GM21825 (cell line): Measurements from ENCODE around the gene TERT.
A peak's percentile ranks its signal among the peaks of the same experiment; 100 is the strongest.

ENCODE experiments used
- ATAC-seq: cut with Tn5 transposase; IDR thresholded peaks from one replicate; pipeline ENCODE4 v1.9.1; 2021; ENCODE audit warnings: mild to moderate bottlenecking, moderate library complexity; ENCODE audit not compliant: unreplicated experiment

Gene TERT

GRCh38 chr5:1319436-1320256, 24.8 kb upstream of the TERT start:
- no peak for ATAC-seq

DNA sequence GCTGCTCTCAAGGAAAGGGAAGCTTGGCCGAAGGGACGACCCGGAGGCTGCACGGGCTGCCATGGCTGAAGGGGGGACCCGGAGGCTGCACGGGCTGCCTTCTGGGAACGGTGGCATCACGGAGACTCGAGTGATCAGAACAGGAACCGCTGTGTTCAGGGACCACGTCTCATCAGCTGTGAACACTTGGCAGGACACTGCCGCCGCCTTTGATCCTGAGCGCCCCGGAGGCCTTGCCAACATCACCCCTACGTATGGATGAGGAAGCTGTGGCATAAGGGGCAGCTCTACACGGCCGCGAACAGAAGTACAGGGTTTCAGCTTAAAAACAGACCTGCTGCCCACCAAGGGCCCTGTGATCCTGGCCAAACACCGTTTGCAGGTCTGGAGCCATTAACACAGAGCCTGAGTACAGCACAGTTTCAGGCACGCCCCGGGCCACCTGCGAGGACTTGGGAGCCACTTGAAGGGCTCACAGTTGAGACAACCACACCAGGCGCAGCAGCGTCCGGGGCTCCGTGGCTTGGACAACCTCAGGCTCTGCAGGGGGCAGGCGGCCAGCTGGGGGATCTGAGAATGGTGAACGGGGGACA, 23.9 kb upstream of the TERT start:
- ATAC-seq, result no peak

- no peak for ATAC-seq
These were observed 23.2 kb upstream of the TERT start for GRCh38 chr5:1317921-1318565.

DNA sequence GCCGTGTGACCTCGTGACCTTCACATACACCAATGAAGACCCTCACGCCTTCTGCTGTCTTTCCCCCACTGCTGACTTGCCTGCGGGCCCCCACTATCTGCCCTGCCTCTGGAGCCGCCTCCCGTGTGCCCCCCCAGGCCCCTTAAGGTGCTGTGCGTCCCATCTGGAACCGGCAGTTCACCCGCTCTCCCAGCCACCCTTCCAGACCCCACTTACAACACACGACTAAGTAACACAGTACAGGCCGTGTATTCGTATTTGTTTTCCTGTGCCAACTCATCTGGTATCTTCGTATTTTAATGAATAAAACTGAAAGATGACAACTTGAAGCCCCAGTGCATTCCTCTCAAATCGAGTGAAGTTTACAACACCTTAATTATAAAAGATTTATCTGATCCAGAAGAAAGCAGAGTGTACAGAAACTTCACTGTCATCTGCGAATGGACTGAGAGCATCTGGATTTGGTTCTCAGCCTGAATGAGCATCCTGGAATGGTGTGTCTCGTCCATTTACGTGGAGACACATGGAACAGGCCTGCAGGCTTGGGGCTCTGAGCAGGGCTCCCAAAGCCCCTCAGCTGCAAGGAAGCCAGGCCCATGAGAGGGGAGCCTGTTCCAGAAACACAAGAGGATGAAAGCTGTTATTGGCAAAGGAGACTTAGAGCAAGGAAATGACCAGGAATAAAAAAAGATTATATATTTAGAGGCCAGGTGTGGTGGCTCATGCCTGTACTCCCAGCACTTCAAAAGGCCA, 21.9 kb upstream of the TERT start:
- ATAC-seq, result no peak

GRCh38 chr5:1315709-1316587, 21.1 kb upstream of the TERT start:
- peak; percentile 40 for ATAC-seq

DNA sequence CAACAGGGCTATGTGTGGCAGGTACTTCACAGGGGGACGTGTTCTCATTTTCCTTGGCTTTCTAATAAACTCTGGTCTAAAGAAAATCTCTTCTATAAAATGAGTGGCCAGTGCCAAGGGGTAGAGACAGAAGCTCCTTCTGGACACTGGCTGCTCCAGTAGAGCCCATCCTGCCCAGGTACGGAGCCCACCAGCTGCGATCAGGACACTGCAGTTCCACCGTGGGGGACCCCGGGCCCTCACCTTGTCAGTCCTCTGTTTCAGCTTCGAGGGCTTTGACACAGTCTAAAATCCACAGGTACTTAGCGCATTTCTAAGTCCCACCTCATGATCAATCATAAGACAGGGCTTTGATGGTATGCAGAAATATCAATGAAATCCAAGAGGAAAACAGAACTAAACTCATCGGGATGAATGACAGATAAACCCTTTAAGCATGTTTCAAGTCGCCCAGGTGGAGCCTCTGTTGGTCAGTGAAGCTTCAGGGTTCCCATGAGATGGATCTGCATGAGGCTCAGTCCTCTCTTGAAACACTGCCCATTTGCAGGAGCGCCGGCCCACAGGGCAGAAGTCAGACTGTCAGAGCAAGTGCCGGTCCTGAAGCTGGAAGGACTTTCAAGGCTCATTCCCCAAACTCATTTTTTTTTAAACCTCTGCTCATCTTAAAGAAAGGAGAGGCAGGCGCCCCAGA, 20.3 kb upstream of the TERT start:
- ATAC-seq, result no peak

DNA sequence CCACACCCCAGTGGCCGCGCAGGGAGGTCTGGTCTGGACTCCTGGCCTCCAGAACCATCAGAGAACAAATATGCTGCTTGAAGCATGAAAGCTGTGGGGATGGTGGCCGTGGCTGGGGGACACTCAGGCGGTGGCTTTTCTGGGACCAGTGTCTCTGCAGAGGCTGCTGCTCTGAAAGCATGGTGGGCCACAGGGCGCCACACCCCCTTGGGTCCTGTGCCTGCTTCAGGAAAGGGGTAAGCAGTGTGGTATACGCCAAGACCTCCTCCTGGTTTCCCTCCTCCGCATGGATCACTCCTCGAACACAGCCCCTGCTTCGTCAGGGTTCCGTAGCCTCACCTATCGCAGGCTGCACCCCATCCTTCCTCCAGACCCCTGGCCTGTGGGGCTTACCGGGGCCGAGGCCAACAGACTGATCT, 19.7 kb upstream of the TERT start:
- ATAC-seq, result no peak

GRCh38 chr5:1312993-1313833, 18.3 kb upstream of the TERT start:
- ATAC-seq, result peak; percentile 78

GRCh38 chr5:1312206-1312605, 17.3 kb upstream of the TERT start:
- ATAC-seq, result no peak

- no peak for ATAC-seq
These were observed 16.7 kb upstream of the TERT start for GRCh38 chr5:1311439-1312055.

- ATAC-seq, result no peak
These were observed 15.2 kb upstream of the TERT start for GRCh38 chr5:1310118-1310517.

- no peak for ATAC-seq
These were observed 9.2 kb upstream of the TERT start for GRCh38 chr5:1304033-1304432.

DNA sequence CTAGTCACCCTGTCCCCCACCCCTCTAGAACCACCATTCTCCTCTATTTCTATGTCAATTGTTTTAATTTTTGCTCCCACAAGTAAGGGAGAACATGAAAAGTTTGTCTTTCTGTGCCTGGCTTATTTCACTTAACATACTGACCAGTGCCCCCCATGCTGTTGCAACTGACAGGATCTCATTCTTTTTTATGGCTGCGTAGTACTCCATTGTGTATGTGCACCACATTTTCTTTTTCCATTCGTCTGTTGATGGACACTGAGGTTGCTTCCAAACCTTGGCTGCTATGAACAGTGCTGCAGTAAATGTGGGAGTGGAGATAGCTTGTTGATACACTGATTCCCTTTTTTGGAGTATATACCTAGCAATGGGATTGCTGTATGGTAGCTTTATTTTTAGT, 7.4 kb upstream of the TERT start:
- no peak for ATAC-seq

GRCh38 chr5:1300581-1301083, 5.8 kb upstream of the TERT start:
- ATAC-seq, result no peak

GRCh38 chr5:1299961-1300360, 5.1 kb upstream of the TERT start:
- no peak for ATAC-seq

GRCh38 chr5:1299511-1299850, 4.6 kb upstream of the TERT start:
- ATAC-seq, result no peak

GRCh38 chr5:1298723-1299510, 4.0 kb upstream of the TERT start:
- ATAC-seq, result no peak
